T-helper 2 cell treated with Interferon-gamma antibody and Interleukin-4, amounts not matched to agents 5 μg/mL and 100 μg/mL, for 36 hours (primary cell): Measurements from ENCODE around the gene CEP128.

Experiments
- DNase-seq: peaks from one replicate; pipeline ENCODE4 v3.0.0; 2021; ENCODE audit warnings: low spot score
- H3K27ac Mint-ChIP-seq: one replicate; pipeline ENCODE4 v1.8.0; 2021; ENCODE audit warnings: mild to moderate bottlenecking, mixed read lengths
- H3K27me3 Mint-ChIP-seq: one replicate; pipeline ENCODE4 v1.8.0; 2021; ENCODE audit warnings: low read depth, mixed read lengths
- H3K36me3 Mint-ChIP-seq: one replicate; pipeline ENCODE4 v1.8.0; 2021; ENCODE audit warnings: low read depth, mixed read lengths
- H3K4me1 Mint-ChIP-seq: one replicate; pipeline ENCODE4 v1.8.0; 2021; ENCODE audit warnings: low read depth, mixed read lengths
- H3K4me3 Mint-ChIP-seq: one replicate; pipeline ENCODE4 v1.8.0; 2022; ENCODE audit warnings: mild to moderate bottlenecking, moderate library complexity, mixed read lengths
- H3K9me3 Mint-ChIP-seq: one replicate; pipeline ENCODE4 v1.8.0; 2021; ENCODE audit warnings: mixed read lengths

The CEP128 gene

GRCh38 chr14:80839743-80840142 lies 101.8 kb downstream of the CEP128 start:
- no peak overlapping the region for H3K27ac Mint-ChIP-seq
- no peaks in the 10 kb centered on the region for H3K4me1 Mint-ChIP-seq
- no peaks in the 10 kb centered on the region for H3K27me3 Mint-ChIP-seq
- no peak overlapping the region for H3K4me3 Mint-ChIP-seq
- no peaks in the 10 kb centered on the region for H3K9me3 Mint-ChIP-seq
- H3K36me3 Mint-ChIP-seq: peaks cover 2% of the 10 kb centered on the region
- DNase-seq: no peak

GRCh38 chr14:80809663-80810062 lies 131.9 kb downstream of the CEP128 start:
- Mint-ChIP-seq H3K4me3 (peak overlapping the region; percentile 13), H3K27ac (peak overlapping the region; percentile 34), H3K36me3 (peaks cover 10% of the 10 kb centered on the region), H3K9me3 (peaks cover 18% of the 10 kb centered on the region), H3K4me1 (peaks cover 8% of the 10 kb centered on the region), H3K27me3 (no peaks in the 10 kb centered on the region)
- no peak for DNase-seq

- H3K4me3 Mint-ChIP-seq: no peak overlapping the region
- no peak overlapping the region for H3K27ac Mint-ChIP-seq
- no peaks in the 10 kb centered on the region for H3K27me3 Mint-ChIP-seq
- no peak for DNase-seq
- H3K36me3 Mint-ChIP-seq: peaks cover 9% of the 10 kb centered on the region
- H3K9me3 Mint-ChIP-seq: peaks cover 27% of the 10 kb centered on the region
- peaks cover 7% of the 10 kb centered on the region for H3K4me1 Mint-ChIP-seq
These were observed 136.4 kb downstream of the CEP128 start for GRCh38 chr14:80805136-80805535.

DNA sequence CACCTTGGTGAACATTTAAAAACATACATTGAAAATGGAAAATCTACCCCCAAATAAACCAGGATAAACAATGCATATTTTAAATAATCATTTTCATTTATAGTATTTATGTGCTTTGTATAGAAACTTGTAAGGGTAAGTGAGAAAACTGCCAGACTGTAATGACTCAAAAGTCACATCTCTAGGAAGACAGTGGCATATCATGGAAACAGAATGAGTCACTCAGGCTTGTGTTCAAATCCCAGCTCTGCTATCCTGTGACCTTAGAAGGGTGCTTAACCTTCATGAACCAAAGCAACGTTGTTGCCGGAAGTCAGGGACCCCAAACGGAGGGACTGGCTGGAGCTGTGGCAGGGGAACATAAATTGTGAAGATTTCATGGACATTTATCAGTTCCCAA lies 142.7 kb downstream of the CEP128 start:
- H3K9me3 Mint-ChIP-seq: peaks cover 16% of the 10 kb centered on the region
- no peak overlapping the region for H3K4me3 Mint-ChIP-seq

DNA sequence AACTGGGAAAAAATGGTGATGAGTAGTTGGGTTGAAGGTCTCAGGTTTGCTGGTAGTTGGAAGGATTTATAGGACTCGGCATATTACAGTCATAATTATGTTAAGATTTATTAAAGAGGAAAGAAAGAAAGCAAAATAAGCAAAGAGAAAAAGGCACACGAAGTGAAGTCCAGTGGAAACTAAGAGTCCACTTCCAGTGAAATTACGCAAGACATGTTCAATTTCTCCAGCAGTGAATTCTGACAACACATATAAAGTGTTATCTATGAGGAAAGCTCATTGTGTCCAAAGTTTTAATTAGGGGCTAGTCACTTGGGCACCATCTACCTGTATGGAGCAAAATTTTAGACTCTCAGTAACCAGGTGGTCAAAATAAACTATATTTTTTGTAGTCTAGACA lies 143.3 kb downstream of the CEP128 start:
- H3K9me3 Mint-ChIP-seq: peaks cover 16% of the 10 kb centered on the region
- H3K27me3 Mint-ChIP-seq: no peaks in the 10 kb centered on the region
- DNase-seq: no peak
- no peaks in the 10 kb centered on the region for H3K4me1 Mint-ChIP-seq
- no peak overlapping the region for H3K27ac Mint-ChIP-seq
- H3K4me3 Mint-ChIP-seq: no peak overlapping the region
- peaks cover 6% of the 10 kb centered on the region for H3K36me3 Mint-ChIP-seq

More for the DNA sequence above, 142.7 kb downstream of the CEP128 start:
- no peak overlapping the region for H3K27ac Mint-ChIP-seq
- no peaks in the 10 kb centered on the region for H3K4me1 Mint-ChIP-seq
- DNase-seq: no peak
- H3K36me3 Mint-ChIP-seq: peaks cover 6% of the 10 kb centered on the region
- no peaks in the 10 kb centered on the region for H3K27me3 Mint-ChIP-seq

- H3K27me3 Mint-ChIP-seq: no peaks in the 10 kb centered on the region
- H3K9me3 Mint-ChIP-seq: no peaks in the 10 kb centered on the region
- H3K27ac Mint-ChIP-seq: no peak overlapping the region
- DNase-seq: no peak
- H3K4me3 Mint-ChIP-seq: no peak overlapping the region
- H3K36me3 Mint-ChIP-seq: peaks cover 8% of the 10 kb centered on the region
- H3K4me1 Mint-ChIP-seq: no peaks in the 10 kb centered on the region
These were observed 148.8 kb downstream of the CEP128 start for GRCh38 chr14:80792771-80793170.

- Mint-ChIP-seq H3K27ac (no peak overlapping the region), H3K4me3 (no peak overlapping the region), H3K27me3 (no peaks in the 10 kb centered on the region), H3K36me3 (peaks cover 7% of the 10 kb centered on the region), H3K9me3 (no peaks in the 10 kb centered on the region), H3K4me1 (no peaks in the 10 kb centered on the region)
- DNase-seq: no peak
These were observed 153.7 kb downstream of the CEP128 start for GRCh38 chr14:80787876-80788275.

DNA sequence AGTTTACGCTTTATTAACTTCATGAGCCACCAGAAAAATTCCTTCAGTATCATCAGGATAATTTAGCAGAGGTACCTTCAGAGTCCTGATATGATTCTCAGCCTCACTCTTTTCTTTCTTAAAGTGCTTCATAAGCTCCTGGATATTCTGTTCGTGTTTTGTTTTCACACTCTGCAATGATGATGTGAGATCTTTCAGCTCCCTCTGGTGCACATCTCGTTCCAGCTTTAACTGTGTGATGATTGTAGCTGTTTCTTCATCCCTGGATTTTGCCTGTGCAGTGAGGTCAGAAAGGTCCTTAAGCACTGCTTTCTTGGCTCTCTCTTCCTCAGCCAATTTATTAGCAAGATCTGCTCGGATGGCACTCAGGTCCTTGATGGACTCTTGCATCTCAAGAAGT lies 156.7 kb downstream of the CEP128 start:
- no peaks in the 10 kb centered on the region for H3K9me3 Mint-ChIP-seq
- H3K4me3 Mint-ChIP-seq: no peak overlapping the region
- no peaks in the 10 kb centered on the region for H3K4me1 Mint-ChIP-seq
- H3K27me3 Mint-ChIP-seq: no peaks in the 10 kb centered on the region
- peaks cover 3% of the 10 kb centered on the region for H3K36me3 Mint-ChIP-seq
- DNase-seq: no peak
- no peak overlapping the region for H3K27ac Mint-ChIP-seq

DNA sequence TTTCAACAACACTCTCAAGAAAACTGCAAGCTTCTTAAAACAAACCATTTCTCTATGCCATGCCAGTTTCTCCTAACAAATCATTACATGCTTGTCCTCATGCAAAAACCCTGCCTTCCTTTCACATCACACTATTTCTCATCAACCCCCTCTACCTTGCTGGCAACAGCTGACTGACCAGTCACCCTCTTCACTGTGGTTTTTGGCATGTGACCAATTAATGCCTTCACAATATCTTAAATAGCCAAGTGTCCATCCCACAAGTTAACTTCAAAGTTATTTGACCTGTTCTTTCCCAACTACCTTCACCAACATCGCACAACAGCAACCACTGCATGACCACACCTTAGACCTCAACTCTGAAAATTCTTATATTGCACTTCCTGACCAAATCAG lies 159.6 kb downstream of the CEP128 start:
- Mint-ChIP-seq H3K27ac (no peak overlapping the region), H3K9me3 (no peaks in the 10 kb centered on the region), H3K4me1 (no peaks in the 10 kb centered on the region), H3K4me3 (no peak overlapping the region), H3K27me3 (no peaks in the 10 kb centered on the region), H3K36me3 (peaks cover 2% of the 10 kb centered on the region)
- DNase-seq: no peak

- DNase-seq: no peak
- no peaks in the 10 kb centered on the region for H3K4me1 Mint-ChIP-seq
- no peak overlapping the region for H3K4me3 Mint-ChIP-seq
- no peak overlapping the region for H3K27ac Mint-ChIP-seq
- no peaks in the 10 kb centered on the region for H3K9me3 Mint-ChIP-seq
- no peaks in the 10 kb centered on the region for H3K27me3 Mint-ChIP-seq
- H3K36me3 Mint-ChIP-seq: peaks cover 2% of the 10 kb centered on the region
These were observed 161.0 kb downstream of the CEP128 start for GRCh38 chr14:80780500-80780899.

DNA sequence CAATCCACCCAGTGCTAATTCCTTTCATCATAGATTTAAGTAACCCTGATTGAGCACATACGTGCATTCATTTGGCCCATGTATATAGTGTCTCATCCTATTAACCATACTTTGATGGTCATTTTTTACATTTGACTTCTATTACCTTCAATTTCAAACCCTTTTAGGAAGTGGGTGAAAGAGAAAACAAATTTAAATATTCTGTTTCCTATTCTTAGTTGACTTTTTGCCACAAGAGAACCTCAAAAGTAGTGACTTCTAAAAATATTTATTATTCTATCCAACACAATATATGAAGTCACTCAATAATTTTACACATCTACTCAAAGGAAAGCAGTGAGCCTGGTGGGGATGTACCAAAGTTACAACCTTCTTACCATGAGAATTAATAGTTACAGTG lies 164.9 kb downstream of the CEP128 start:
- no peaks in the 10 kb centered on the region for H3K27me3 Mint-ChIP-seq
- no peak overlapping the region for H3K4me3 Mint-ChIP-seq
- peaks cover 2% of the 10 kb centered on the region for H3K36me3 Mint-ChIP-seq
- peaks cover 3% of the 10 kb centered on the region for H3K4me1 Mint-ChIP-seq
- no peaks in the 10 kb centered on the region for H3K9me3 Mint-ChIP-seq
- DNase-seq: no peak
- H3K27ac Mint-ChIP-seq: no peak overlapping the region

GRCh38 chr14:80776186-80776585 lies 165.4 kb downstream of the CEP128 start:
- DNase-seq: no peak
- H3K36me3 Mint-ChIP-seq: peaks cover 2% of the 10 kb centered on the region
- peaks cover 3% of the 10 kb centered on the region for H3K4me1 Mint-ChIP-seq
- no peaks in the 10 kb centered on the region for H3K27me3 Mint-ChIP-seq
- no peak overlapping the region for H3K4me3 Mint-ChIP-seq
- no peaks in the 10 kb centered on the region for H3K9me3 Mint-ChIP-seq
- H3K27ac Mint-ChIP-seq: no peak overlapping the region

GRCh38 chr14:80772504-80772903 lies 169.0 kb downstream of the CEP128 start:
- H3K36me3 Mint-ChIP-seq: peaks cover 1% of the 10 kb centered on the region
- no peak overlapping the region for H3K27ac Mint-ChIP-seq
- H3K4me3 Mint-ChIP-seq: no peak overlapping the region
- H3K4me1 Mint-ChIP-seq: peaks cover 3% of the 10 kb centered on the region
- no peaks in the 10 kb centered on the region for H3K9me3 Mint-ChIP-seq
- DNase-seq: no peak
- H3K27me3 Mint-ChIP-seq: no peaks in the 10 kb centered on the region

GRCh38 chr14:80771201-80771600 lies 170.3 kb downstream of the CEP128 start:
- H3K27ac Mint-ChIP-seq: no peak overlapping the region
- no peaks in the 10 kb centered on the region for H3K27me3 Mint-ChIP-seq
- H3K4me3 Mint-ChIP-seq: no peak overlapping the region

GRCh38 chr14:80770114-80770908 lies 171.2 kb downstream of the CEP128 start:
- H3K4me1 Mint-ChIP-seq: peaks cover 3% of the 10 kb centered on the region
- no peaks in the 10 kb centered on the region for H3K9me3 Mint-ChIP-seq
- H3K36me3 Mint-ChIP-seq: peaks cover 1% of the 10 kb centered on the region
- no peak overlapping the region for H3K4me3 Mint-ChIP-seq
- H3K27me3 Mint-ChIP-seq: no peaks in the 10 kb centered on the region
- no peak overlapping the region for H3K27ac Mint-ChIP-seq
- no peak for DNase-seq

More at GRCh38 chr14:80771201-80771600, 170.3 kb downstream of the CEP128 start:
- H3K9me3 Mint-ChIP-seq: no peaks in the 10 kb centered on the region
- no peak for DNase-seq
- H3K36me3 Mint-ChIP-seq: peaks cover 1% of the 10 kb centered on the region
- peaks cover 3% of the 10 kb centered on the region for H3K4me1 Mint-ChIP-seq
